HG03280 (cell line): ENCODE data around the gene SLC28A2.

Source experiments
- ATAC-seq: cut with Tn5 transposase; IDR thresholded peaks from one replicate; pipeline ENCODE4 v1.9.1; 2021; ENCODE audit warnings: mild to moderate bottlenecking, moderate library complexity; ENCODE audit not compliant: unreplicated experiment

Gene SLC28A2

GRCh38 chr15:45320581-45321205 is 68.7 kb downstream of the SLC28A2 start:
- ATAC-seq, result no peak

GRCh38 chr15:45326280-45326679 is 74.2 kb downstream of the SLC28A2 start:
- no peak for ATAC-seq

- no peak for ATAC-seq
Observed at GRCh38 chr15:45326741-45327140, 74.7 kb downstream of the SLC28A2 start.
